ENCODE measurements around the gene PSMD2. TPM values are rescaled to one million over a fixed set of nuclear protein-coding genes. Genes with fewer than 3 reads are reported as not detected.

Gene PSMD2
- total RNA-seq, 1 donor from 2014 or later: 232 TPM

- TF ChIP-seq CTCF (IDR thresholded peaks at IDR 0.05; ENCODE audit: unreplicated experiment): no peak
Observed at GRCh38 chr3:184307915-184308314, 8.9 kb downstream of the PSMD2 start.

GRCh38 chr3:184308744-184309143, 9.7 kb downstream of the PSMD2 start:
- Mint-ChIP-seq H3K27me3 (ENCODE audit: low read depth) (no peaks in the 10 kb centered on the region), H3K4me3 (no peak overlapping the region), H3K9me3 (no peaks in the 10 kb centered on the region), H3K27ac (no peak overlapping the region), H3K4me1 (no peaks in the 10 kb centered on the region), H3K36me3 (peaks cover 49% of the 10 kb centered on the region)
- no peak for TF ChIP-seq CTCF (IDR thresholded peaks at IDR 0.05; ENCODE audit: unreplicated experiment)
- no peak for DNase-seq (ENCODE audit: low spot score in 2 of 2, unreplicated experiment in 2 of 2)

More at GRCh38 chr3:184307915-184308314, 8.9 kb downstream of the PSMD2 start:
- no peaks in the 10 kb centered on the region for H3K4me1 Mint-ChIP-seq
- no peak overlapping the region for H3K4me3 Mint-ChIP-seq
- H3K27me3 Mint-ChIP-seq (ENCODE audit: low read depth): no peaks in the 10 kb centered on the region
- no peaks in the 10 kb centered on the region for H3K9me3 Mint-ChIP-seq
- no peak for DNase-seq (ENCODE audit: low spot score in 2 of 2, unreplicated experiment in 2 of 2)
- H3K27ac Mint-ChIP-seq: no peak overlapping the region
- H3K36me3 Mint-ChIP-seq: peaks cover 54% of the 10 kb centered on the region

- Mint-ChIP-seq H3K4me3 (no peak overlapping the region), H3K36me3 (peaks cover 28% of the 10 kb centered on the region), H3K27me3 (ENCODE audit: low read depth) (no peaks in the 10 kb centered on the region)
Observed at GRCh38 chr3:184311633-184312032, 12.6 kb downstream of the PSMD2 start.

GRCh38 chr3:184314363-184314699, 15.3 kb downstream of the PSMD2 start, which contains the start of gene EIF4G1:
Gene EIF4G1 (plus strand): TSS chr3:184314606. CDS start chr3:184315797, 1,191 bp downstream.
- H3K36me3 Mint-ChIP-seq: peaks cover 5% of the 10 kb centered on the region
- peak; percentile 92 to 94 for DNase-seq (ENCODE audit: low spot score in 2 of 2, unreplicated experiment in 2 of 2)
- H3K27me3 Mint-ChIP-seq (ENCODE audit: low read depth): no peaks in the 10 kb centered on the region
- H3K4me3 Mint-ChIP-seq: peak within 1 kb of the TSS; percentile 80
- peaks cover 27% of the 10 kb centered on the region for H3K4me1 Mint-ChIP-seq
- H3K9me3 Mint-ChIP-seq: no peaks in the 10 kb centered on the region
- TF ChIP-seq CTCF (IDR thresholded peaks at IDR 0.05; ENCODE audit: unreplicated experiment): no peak
- H3K27ac Mint-ChIP-seq: peak within 1 kb of the TSS; percentile 93

More at GRCh38 chr3:184311633-184312032, 12.6 kb downstream of the PSMD2 start:
- Mint-ChIP-seq H3K27ac (no peak overlapping the region), H3K4me1 (peaks cover 9% of the 10 kb centered on the region), H3K9me3 (no peaks in the 10 kb centered on the region)
- no peak for TF ChIP-seq CTCF (IDR thresholded peaks at IDR 0.05; ENCODE audit: unreplicated experiment)
- DNase-seq (ENCODE audit: low spot score in 2 of 2, unreplicated experiment in 2 of 2): no peak

- H3K36me3 Mint-ChIP-seq: peaks cover 3% of the 10 kb centered on the region
- peak overlapping the region; percentile 93 for H3K27ac Mint-ChIP-seq
- TF ChIP-seq CTCF (IDR thresholded peaks at IDR 0.05; ENCODE audit: unreplicated experiment): no peak
- peak; percentile 66 to 75 for DNase-seq (ENCODE audit: low spot score in 2 of 2, unreplicated experiment in 2 of 2)
- H3K4me3 Mint-ChIP-seq: peak overlapping the region; percentile 80
- H3K27me3 Mint-ChIP-seq (ENCODE audit: low read depth): no peaks in the 10 kb centered on the region
- H3K4me1 Mint-ChIP-seq: peaks cover 30% of the 10 kb centered on the region
- H3K9me3 Mint-ChIP-seq: no peaks in the 10 kb centered on the region
Observed at GRCh38 chr3:184314700-184315542, 15.9 kb downstream of the PSMD2 start.

Measured in mesothelial cell of epicardium (in vitro differentiated cells).